ENCODE results near the gene PNRC1.

DNA sequence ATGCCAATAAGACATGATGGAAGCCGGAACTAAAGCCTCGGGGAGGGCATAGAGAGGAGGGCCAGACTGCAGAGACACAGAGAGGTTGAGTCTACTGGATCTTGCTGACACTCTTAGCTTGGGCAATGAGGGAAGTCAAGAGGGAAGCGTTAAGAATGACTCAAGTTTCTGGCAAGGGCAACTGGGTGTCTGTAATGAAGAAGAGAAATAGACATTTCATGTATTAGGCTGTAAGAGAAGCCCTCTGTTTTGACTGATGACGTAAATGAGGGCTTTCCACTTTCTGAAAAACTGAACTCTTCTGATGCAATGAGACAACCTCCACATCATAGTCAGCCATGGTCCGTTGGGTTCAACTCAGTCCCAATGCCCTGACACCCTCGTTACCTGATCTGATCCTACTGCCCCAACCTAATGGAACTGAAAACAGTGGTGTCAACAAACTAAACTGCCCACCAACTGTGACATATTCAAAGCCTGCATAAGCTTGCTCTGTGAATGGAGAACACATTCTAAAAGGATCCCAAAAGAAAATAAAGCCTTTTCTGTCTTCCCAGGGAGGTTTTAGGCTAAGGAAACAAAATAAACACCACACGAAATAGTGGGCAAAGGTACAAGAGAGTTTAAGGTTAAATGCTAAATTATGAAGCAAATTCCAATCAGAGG, 45.8 kb upstream of the PNRC1 start:
- TF ChIP-seq, protein P1, sequence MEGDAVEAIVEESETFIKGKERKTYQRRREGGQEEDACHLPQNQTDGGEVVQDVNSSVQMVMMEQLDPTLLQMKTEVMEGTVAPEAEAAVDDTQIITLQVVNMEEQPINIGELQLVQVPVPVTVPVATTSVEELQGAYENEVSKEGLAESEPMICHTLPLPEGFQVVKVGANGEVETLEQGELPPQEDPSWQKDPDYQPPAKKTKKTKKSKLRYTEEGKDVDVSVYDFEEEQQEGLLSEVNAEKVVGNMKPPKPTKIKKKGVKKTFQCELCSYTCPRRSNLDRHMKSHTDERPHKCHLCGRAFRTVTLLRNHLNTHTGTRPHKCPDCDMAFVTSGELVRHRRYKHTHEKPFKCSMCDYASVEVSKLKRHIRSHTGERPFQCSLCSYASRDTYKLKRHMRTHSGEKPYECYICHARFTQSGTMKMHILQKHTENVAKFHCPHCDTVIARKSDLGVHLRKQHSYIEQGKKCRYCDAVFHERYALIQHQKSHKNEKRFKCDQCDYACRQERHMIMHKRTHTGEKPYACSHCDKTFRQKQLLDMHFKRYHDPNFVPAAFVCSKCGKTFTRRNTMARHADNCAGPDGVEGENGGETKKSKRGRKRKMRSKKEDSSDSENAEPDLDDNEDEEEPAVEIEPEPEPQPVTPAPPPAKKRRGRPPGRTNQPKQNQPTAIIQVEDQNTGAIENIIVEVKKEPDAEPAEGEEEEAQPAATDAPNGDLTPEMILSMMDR (conservative IDR thresholded peaks at IDR 0.05; ENCODE audit: low read depth, low read length), result no peak
- TF ChIP-seq POLR2A (IDR thresholded peaks at IDR 0.05; ENCODE audit: low read depth, low read length) (no peak), MAFK (IDR thresholded peaks at IDR 0.05; ENCODE audit: low read depth, low read length) (no peak)

Data from IMR-90 (cell line).